NB4 (cell line): ENCODE measurements around the gene UMAD1.

Experiments used
- POLR2A ChIP-seq: IDR thresholded peaks from 2 replicates; pipeline ENCODE4 v1.6.1; 2011; ENCODE audit warnings: mild to moderate bottlenecking; ENCODE audit not compliant: insufficient read length; ENCODE audit errors: extremely low read depth
- TF ChIP-seq, protein P1 (sequence below): IDR thresholded peaks from one replicate; pipeline ENCODE4 v1.5.1; 2012; ENCODE audit warnings: low read depth, low read length

DNA sequence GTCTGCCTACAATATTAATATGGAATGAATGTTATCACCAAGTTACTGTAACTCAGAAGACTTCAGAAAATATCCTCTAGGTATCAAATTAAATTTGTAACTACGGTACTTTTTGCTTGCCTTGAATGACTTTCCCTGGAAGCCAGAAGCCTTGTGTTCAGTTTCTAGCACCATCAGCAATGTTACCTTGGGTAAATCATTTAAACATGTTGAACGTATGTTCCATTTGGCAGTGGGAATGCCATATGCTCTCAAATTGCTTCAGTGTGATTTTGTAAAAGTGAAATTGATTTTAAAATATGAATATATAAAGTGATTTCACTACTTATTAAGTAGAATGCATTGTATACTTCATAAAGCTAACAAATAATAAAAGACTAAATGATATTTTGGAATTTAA, 66.7 kb downstream of the UMAD1 start:
- TF ChIP-seq, protein P1, sequence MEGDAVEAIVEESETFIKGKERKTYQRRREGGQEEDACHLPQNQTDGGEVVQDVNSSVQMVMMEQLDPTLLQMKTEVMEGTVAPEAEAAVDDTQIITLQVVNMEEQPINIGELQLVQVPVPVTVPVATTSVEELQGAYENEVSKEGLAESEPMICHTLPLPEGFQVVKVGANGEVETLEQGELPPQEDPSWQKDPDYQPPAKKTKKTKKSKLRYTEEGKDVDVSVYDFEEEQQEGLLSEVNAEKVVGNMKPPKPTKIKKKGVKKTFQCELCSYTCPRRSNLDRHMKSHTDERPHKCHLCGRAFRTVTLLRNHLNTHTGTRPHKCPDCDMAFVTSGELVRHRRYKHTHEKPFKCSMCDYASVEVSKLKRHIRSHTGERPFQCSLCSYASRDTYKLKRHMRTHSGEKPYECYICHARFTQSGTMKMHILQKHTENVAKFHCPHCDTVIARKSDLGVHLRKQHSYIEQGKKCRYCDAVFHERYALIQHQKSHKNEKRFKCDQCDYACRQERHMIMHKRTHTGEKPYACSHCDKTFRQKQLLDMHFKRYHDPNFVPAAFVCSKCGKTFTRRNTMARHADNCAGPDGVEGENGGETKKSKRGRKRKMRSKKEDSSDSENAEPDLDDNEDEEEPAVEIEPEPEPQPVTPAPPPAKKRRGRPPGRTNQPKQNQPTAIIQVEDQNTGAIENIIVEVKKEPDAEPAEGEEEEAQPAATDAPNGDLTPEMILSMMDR = no peak
- no peak for TF ChIP-seq POLR2A
